Hippocampal formation (tissue), 2 donors: Measurements from ENCODE around the gene POU3F1.

Experiments
- DNase-seq, 2 donors: peaks; one replicate each; lab custom pipeline; 2025; lab: John Stamatoyannopoulos, UW

Gene POU3F1

DNA sequence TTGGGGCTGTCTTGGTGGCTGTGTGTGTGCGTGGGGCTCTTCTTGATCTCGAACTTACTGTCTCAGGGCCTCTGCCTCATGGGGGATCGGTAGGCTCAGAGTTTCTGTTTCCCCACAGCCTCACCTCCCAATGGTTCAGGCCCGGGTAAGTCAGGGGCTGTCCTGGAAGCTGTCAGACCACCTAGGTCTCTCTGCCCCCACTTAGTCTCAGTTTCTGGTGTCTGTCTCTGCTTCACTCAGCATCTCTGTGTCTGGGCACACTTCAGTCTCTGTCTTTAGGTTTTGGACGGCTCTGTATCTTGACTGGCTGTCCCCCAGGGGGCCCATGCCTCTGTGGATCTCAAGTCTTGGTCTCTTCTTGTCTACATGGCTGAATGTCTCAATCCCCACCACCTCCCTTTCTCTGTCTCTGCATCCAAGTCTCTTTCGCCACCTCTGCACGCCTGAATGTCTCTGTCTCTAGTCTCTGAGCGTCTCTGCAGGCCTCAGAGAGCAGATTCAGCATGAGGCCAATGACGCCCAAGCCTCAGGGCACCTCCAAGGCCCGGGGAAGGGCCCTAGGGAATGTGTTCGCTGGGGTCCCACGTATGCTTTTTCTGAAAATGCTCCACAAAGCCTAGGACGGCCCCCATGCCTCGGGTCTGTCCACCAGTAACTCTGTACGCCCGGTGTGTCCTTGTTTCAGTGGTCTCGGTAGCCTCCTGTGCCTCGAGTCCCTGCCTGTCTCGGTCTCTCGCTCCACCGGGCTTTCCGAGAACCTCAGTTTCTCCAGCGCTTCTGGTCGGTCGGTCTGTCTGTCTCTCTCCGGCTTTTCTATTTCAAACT, 42.1 kb downstream of the POU3F1 start:
- no peak for DNase-seq

- peak in 1 of 2 donors; percentile 25 for DNase-seq
These were observed 43.0 kb downstream of the POU3F1 start for GRCh38 chr1:38003261-38004250.

DNA sequence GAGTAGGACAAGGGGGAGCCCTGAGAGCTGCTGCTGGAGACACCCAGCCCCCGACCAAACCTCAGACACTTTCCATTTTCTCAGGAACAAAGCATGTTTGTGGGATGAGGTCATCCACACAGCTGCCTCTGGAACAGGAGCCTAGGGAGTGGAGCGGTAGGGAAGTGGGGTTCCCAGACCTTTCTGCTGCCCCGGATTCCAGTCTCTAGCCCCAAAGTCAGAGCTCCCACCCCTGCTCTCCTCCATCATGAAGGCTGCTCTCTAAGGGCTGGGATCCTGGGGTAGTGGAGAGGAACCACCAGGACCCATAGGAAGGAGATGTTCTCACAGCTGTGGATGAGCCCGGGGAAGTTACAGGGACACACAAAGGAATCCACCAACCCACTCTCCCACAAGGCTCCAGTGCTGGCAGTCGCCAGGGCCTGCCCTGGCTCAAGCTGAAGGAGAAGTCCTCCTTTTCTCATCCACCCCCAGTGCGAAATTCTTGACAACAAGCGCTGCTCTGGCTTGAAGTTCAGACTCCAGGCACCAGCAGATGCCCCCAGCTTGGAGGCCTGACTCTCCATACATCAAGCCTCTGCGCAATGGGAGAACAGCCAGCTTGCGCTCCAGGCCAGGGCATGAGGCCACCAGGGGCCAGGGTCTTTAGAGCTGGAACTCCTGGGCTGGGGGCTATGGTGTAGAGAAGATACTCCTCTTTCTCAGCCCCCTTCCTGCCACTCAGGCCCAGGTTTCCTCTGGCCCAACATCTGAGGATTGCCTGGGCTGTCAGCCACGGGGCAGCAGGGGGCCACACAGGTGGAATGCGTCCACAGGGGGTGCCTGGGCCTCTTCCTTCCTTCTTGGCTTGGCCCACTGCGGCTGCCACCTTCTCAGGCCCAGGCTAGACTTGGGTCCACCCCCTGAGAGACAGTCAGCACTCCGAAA, 45.8 kb downstream of the POU3F1 start:
- no peak for DNase-seq

DNA sequence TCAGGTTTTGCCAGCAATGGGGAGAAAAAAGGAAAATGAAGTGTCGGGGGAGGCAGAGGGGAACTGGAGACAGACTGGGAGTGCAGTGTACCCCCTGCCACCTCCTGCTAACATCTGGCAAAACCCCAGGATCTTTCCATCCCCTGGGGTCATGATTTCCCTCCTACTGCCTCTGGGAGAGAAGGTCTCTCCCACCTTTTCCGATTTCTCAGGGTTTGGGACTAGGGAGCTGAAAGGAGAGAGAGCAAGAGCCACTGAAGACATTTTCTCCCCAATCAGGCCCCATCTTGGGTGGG, 46.4 kb downstream of the POU3F1 start:
- no peak for DNase-seq

- DNase-seq = no peak
These were observed 47.0 kb downstream of the POU3F1 start for GRCh38 chr1:37999430-38000232.

DNA sequence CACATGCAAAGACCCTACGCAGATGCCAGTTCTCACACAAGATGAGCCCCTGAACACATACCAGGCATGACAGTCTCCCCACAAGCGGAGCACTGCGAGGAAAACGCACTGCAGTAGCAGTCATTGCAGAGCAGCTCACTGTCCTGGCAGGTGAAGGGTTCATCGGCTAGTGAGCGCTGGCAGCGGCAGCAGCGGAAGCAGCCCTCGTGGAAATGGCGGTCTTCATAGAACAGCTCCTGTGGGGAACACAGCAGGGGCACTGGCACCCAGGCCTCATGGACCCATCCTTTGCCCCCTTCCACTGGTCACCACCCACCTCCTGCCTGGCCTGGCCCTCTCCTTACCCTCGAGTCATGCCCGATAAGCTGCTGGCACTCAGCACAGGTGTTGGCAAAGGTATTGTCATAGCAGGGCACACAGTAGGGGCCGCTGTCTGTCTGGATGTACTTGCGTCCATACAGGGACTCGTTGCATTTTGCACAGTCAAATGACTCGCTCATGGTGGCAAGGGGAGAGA, 47.6 kb downstream of the POU3F1 start:
- no peak for DNase-seq

DNA sequence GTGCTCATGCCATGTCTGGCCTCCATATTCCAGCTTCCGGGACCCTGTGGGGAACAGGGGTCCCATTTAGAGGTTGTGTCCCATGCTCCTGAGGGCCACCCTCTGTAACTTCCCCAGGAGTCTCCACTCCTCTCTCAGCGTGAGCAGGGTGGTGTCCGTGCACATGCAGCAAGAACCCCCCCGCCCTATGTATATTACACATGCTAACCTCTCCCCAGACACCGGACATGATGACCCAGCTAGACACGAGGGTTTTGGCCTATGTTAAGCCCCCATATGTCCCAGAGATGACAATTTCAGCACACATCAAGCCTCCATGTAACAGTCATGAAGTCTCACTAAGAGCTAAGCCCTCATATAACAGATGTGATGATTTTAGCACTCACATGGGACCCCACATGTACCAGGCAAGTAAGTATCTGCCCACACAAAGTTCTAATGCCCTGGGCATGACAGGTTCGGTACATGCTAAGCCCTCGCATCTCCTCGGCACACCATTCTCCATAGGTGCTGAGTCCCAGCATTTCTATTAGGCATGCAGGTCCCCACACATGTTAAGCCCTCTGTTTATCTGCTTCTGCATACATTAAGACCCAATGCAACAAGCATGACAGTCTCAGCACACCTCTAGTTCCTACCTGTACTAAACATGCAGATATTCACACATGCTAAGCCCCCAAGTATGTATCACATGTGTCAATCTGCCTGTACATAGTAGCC, 48.3 kb downstream of the POU3F1 start:
- no peak for DNase-seq

DNA sequence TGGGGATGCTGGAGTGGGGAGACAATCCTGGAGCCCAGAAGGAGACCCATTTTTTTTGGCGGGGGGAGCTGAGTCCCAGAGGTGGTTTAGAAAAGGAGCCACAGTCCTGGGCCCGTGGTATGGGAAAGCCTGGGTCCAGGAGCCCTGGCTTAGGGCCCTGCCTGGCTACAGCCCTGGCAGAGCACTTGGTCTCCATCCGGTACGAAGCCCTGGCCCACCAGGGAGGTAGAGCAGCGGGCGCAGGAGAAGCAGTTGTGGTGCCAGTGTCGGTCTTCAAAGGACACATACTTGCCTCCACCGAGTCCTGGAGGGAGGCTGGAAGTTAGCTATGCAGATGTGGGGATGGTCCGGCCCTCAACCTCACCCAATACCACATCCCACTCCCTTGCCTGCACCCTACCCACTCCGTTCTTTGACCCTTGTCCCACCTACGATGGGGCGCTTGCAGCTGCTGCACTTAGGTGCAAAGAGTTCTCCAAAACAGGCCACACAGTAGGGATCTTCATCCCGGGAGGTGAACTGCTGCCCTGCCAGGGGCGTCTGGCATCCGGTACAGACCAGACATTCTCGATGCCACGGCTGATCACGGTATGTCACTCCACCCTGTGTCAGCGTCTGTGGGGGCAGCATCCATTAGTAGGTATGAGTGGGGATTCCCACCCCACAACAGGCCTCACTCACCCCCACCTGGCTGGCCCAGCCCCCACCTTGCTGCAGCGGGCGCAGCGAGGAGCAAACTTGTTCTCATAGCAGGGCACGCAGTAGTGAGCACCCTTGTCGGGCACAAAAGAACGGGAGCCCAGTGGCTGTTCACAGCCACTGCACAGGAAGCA, 49.1 kb downstream of the POU3F1 start:
- no peak for DNase-seq

DNA sequence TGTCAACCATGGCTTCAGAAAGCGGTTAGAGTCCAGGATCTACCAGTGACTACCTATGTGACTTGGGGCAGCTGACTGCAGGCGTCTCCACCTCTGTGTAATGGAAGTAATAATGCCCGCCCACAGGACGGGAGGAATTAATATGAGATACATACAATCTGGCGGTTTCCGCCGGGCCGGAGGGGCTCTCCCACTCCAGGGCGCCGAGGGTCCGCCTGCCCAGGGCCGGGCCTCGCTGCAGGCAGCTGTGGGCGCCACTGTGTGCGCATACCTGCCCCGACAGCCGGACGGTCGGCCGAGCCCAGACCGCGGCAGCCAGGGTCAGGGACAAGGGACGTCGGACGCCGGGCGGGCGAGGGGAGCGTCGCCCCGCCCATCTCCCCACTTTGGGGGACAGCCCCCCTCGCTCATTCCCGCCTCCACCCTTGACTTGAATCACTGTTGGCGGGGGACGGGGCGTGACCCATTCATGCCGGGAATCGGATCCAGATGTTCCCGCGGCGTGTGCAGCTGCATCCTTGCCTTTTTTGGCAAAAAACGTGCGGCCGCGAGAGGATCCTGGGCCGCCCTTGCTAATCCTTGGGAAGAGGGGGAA, 50.7 kb downstream of the POU3F1 start:
- DNase-seq = no peak

DNA sequence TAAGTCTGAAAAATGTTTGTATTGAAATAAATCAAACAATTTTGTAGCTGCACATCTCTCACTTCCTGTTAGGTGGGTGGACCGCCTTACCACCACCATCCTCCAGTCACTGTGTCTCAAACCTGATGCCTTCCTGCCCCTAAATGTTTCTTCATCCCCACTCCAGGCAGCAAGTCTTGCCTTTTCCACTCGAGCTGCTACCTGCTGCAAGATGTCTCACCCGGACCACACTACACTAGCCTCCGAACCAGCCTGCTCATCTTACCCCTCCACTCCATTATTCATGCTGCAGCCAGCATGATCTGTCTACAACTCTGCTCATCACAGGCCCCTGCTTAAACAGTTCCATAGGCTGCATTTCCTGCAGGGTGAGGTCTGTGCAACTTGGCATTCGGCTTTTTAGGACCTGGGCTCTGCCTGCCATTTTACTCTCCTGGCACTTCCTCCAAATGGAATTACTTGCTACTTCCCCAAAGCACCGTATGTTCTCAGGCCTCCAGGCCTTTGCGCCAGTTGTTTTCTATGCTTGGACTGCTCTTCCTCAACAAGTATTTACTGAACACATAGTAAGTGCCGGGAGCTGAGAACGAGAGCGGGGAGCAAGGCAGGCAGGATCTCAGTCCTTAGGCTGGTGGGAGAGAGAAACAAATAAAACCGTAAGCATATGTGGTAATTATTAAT, 51.6 kb downstream of the POU3F1 start:
- no peak for DNase-seq
